ENCODE data around the gene CDKAL1. TPM values are rescaled to one million over a fixed set of nuclear protein-coding genes. Genes with fewer than 3 reads are reported as not detected.

Gene CDKAL1
- total and polyA plus RNA-seq, 2 of the 8 experiments (the other 6 are each of a cell fraction or from before 2014, with no cell fraction given), result 8.4 to 24.6 TPM

GRCh38 chr6:20906945-20907344, 372.7 kb downstream of the CDKAL1 start:
- no peaks in the 10 kb centered on the region for H3K79me1 ChIP-seq (ENCODE audit: low read depth, low read length)
- H3K9ac ChIP-seq (replicated peaks in 1 of 4; ENCODE audit: extremely low read depth in 1 of 4, low read depth in 3 of 4, low read length in 3 of 4), result no peak overlapping the region
- H3K4me3 ChIP-seq (ENCODE audit: extremely low read depth in 1 of 4, insufficient read depth in 2 of 4, low read depth in 3 of 4, low read length in 4 of 4), result no peak overlapping the region
- H3K4ac ChIP-seq (replicated peaks; ENCODE audit: insufficient read length, low read depth, low read length), result no peak overlapping the region
- no peaks in the 10 kb centered on the region for H3K79me2 ChIP-seq (ENCODE audit: control insufficient read depth in 1 of 2, insufficient read depth in 2 of 2, low read length in 2 of 2)
- no peak overlapping the region for H3K23ac ChIP-seq (ENCODE audit: insufficient read length)
- H4K5ac ChIP-seq (ENCODE audit: insufficient read length, low read depth, low read length), result no peak overlapping the region
- H2BK5ac ChIP-seq (ENCODE audit: low read depth, low read length), result no peak overlapping the region
- no peaks in the 10 kb centered on the region for H4K20me1 ChIP-seq (replicated peaks in 1 of 2; ENCODE audit: control insufficient read depth in 1 of 2, insufficient read depth in 2 of 2, low read length in 2 of 2)
- no peak for TF ChIP-seq CEBPB (IDR thresholded peaks at IDR 0.05; ENCODE audit: low read depth, low read length)
- no peak for TF ChIP-seq CTCF (IDR thresholded peaks at IDR 0.05; ENCODE audit: control extremely low read depth in 1 of 3, insufficient read depth in 1 of 3, low read depth in 1 of 3, low read length in 3 of 3)
- TF ChIP-seq SP1 (IDR thresholded peaks at IDR 0.05; ENCODE audit: low read depth, low read length), result no peak
- TF ChIP-seq ASH2L (IDR thresholded peaks at IDR 0.05; ENCODE audit: low read length), result no peak
- H4K91ac ChIP-seq (replicated peaks; ENCODE audit: insufficient read length, low read length), result no peak overlapping the region
- H2AK5ac ChIP-seq (ENCODE audit: low read depth, low read length), result no peak overlapping the region
- ChIA-PET CTCF (ENCODE audit: partially characterized antibody) (no interaction called here), POLR2A (ENCODE audit: partially characterized antibody) (no interaction called here)
- H2AFZ ChIP-seq (ENCODE audit: low read length), result no peak overlapping the region
- H3K36me3 ChIP-seq (ENCODE audit: control insufficient read depth in 2 of 4, insufficient read depth in 4 of 4, low read length in 3 of 4), result no peaks in the 10 kb centered on the region
- 0 out of 7 replicates have a peak, but pooled peaks cover 0 to 2% (median 0%) of the 10 kb centered on the region in 4 experiments for H3K4me1 ChIP-seq (replicated peaks in 1 of 4; ENCODE audit: control insufficient read depth in 3 of 4, insufficient read depth in 4 of 4, low read length in 3 of 4)
- DNase-seq (ENCODE audit: low read depth in 1 of 2, low spot score in 2 of 2) (no peak), FAIRE-seq (no peak)
- WGBS, 2 experiments (ENCODE audit: extremely low coverage in 1 of 2, insufficient coverage in 1 of 2, insufficient read length in 1 of 2, insufficient replicate concordance in 2 of 2, low coverage in 1 of 2, low lambda C conversion rate in 2 of 2, missing lambda C conversion rate in 1 of 2), result 78 to 100% methylated on average over 1 to 4 of the region's 4 CpGs
- no peak overlapping the region for H2BK120ac ChIP-seq (replicated peaks; ENCODE audit: low read depth, low read length)
- no peak overlapping the region for H2BK20ac ChIP-seq (ENCODE audit: low read length)
- H3K56ac ChIP-seq (replicated peaks; ENCODE audit: insufficient read length, low read depth, low read length), result no peak overlapping the region
- H3K14ac ChIP-seq (ENCODE audit: insufficient read length), result no peak overlapping the region
- no peak overlapping the region for H3K18ac ChIP-seq (ENCODE audit: extremely low read depth, low read length)
- H3K27me3 ChIP-seq (replicated peaks in 1 of 4; ENCODE audit: control insufficient read depth in 3 of 4, extremely low read depth in 1 of 4, insufficient read depth in 3 of 4, low read length in 3 of 4), result no peaks in the 10 kb centered on the region
- H2BK12ac ChIP-seq (ENCODE audit: low read depth, low read length), result no peak overlapping the region
- no peak overlapping the region for H2BK15ac ChIP-seq (ENCODE audit: low read length)
- H3K9me3 ChIP-seq (ENCODE audit: insufficient read depth in 2 of 2, low read depth in 1 of 2, low read length in 1 of 2), result no peaks in the 10 kb centered on the region
- no peak overlapping the region for H3K4me2 ChIP-seq (ENCODE audit: insufficient read depth in 1 of 2, low read depth in 2 of 2, low read length in 2 of 2)
- H3K23me2 ChIP-seq (ENCODE audit: low read depth, low read length), result no peaks in the 10 kb centered on the region
- no peak overlapping the region for H3K27ac ChIP-seq (ENCODE audit: low read depth, low read length)
- no peak overlapping the region for H4K8ac ChIP-seq (ENCODE audit: extremely low read depth, insufficient read depth, low read length)

Data from H1 (cell line).